Panc1 (cell line): Measurements from ENCODE around the gene SHROOM3. TPM values are rescaled to one million over a fixed set of nuclear protein-coding genes. Genes with fewer than 3 reads are reported as not detected.

Source experiments
- ATAC-seq: fragments of 200-7000 bp; cut with Tn5 transposase; 2 replicates; pipeline ENCODE4 v1.9.1; 2020; ENCODE audit warnings: mild to moderate bottlenecking, moderate library complexity
- BruUV-seq: library from RNA; stranded (reverse); fragments of 400-500 nt; replicated peaks from 2 replicates; lab custom pipeline; 2021; lab: Mats Ljungman, UMichigan
- CTCF ChIA-PET: fragments of 300-600 bp; sonication (Branson Sonifier 250); formaldehyde crosslinking; loops from one replicate; lab custom pipeline; 2022; ENCODE audit warnings: antibody characterized with exemption; lab: Charles Lee
- POLR2A ChIA-PET: fragments of 300-600 bp; sonication (Branson Sonifier 250); formaldehyde crosslinking; loops from one replicate; lab custom pipeline; 2022; ENCODE audit warnings: antibody characterized with exemption; lab: Charles Lee
- DNase-seq: peaks from one replicate; pipeline ENCODE4 v3.0.0-alpha.2; 2010; ENCODE audit warnings: low read depth, low spot score
- H3K27ac ChIP-seq: 2 replicates; pipeline ENCODE4 v1.5.1; 2011; ENCODE audit warnings: mild to moderate bottlenecking, low read length, inconsistent platforms
- H3K27me3 ChIP-seq: fragments of 200-500 bp; sonication (Bioruptor generic); 2 replicates; pipeline ENCODE4 v1.6.0; 2014; ENCODE audit warnings: low read length, inconsistent platforms; ENCODE audit not compliant: control insufficient read depth, insufficient read depth
- H3K36me3 ChIP-seq: fragments of 200-500 bp; sonication (Bioruptor generic); 2 replicates; pipeline ENCODE4 v1.5.1; 2014; ENCODE audit warnings: inconsistent platforms, mild to moderate bottlenecking, low read length, moderate library complexity; ENCODE audit not compliant: control insufficient read depth, insufficient read depth
- H3K4me1 ChIP-seq: 2 replicates; pipeline ENCODE4 v1.5.1; 2011; ENCODE audit warnings: inconsistent platforms, mild to moderate bottlenecking, low read length, moderate library complexity; ENCODE audit not compliant: control insufficient read depth, insufficient read depth
- H3K4me3 ChIP-seq, 2 experiments: 2 replicates each; pipeline ENCODE4 v1.5.1; 2011 to 2012; ENCODE audit warnings: low read depth in 2 of 2, low read length in 2 of 2, mild to moderate bottlenecking in 2 of 2, inconsistent platforms in 1 of 2, moderate library complexity in 1 of 2
- H3K9me3 ChIP-seq: fragments of 200-500 bp; sonication (Bioruptor generic); 2 replicates; pipeline ENCODE4 v1.5.1; 2014; ENCODE audit warnings: low read depth, mild to moderate bottlenecking, inconsistent platforms, low read length, moderate library complexity; ENCODE audit not compliant: control insufficient read depth, insufficient read depth
- POLR2AphosphoS5 ChIP-seq: IDR thresholded peaks from 2 replicates; pipeline ENCODE4 v1.6.1; 2012; ENCODE audit warnings: mild to moderate bottlenecking, low read depth, low read length, moderate library complexity
- SIN3A ChIP-seq: IDR thresholded peaks from 2 replicates; pipeline ENCODE4 v1.6.1; 2012; ENCODE audit warnings: low read depth, mild to moderate bottlenecking, low read length, moderate library complexity, borderline replicate concordance; ENCODE audit not compliant: insufficient read depth
- TCF7L2 ChIP-seq: IDR thresholded peaks from 2 replicates; pipeline ENCODE4 v1.6.1; 2011; ENCODE audit warnings: mild to moderate bottlenecking, low read depth, low read length, inconsistent platforms
- in situ Hi-C: cut with HindIII; loops from 2 replicates; pipeline ENCODE4 v1.10.0; 2016; ENCODE audit warnings: low sequenced_read_pairs, low pct_unique_long_range_greater_than_20kb
- intact Hi-C: fragments of 100-400 bp; cut with micrococcal nuclease; formaldehyde crosslinking; loops from one replicate; pipeline ENCODE4 v1.10.0; 2022; ENCODE audit not compliant: unreplicated experiment
- total RNA-seq: library from RNA; stranded (reverse); gene quantifications from one replicate; pipeline ENCODE4 v1.2.1, GENCODE V29; 2021; ENCODE audit not compliant: unreplicated experiment
- TF ChIP-seq, protein P1 (sequence below): fragments of 450-650 bp; IDR thresholded peaks from 2 replicates; pipeline ENCODE4 v1.5.1; 2017; ENCODE audit warnings: mild to moderate bottlenecking
- TF ChIP-seq, protein P2 (sequence below), 2 experiments: IDR thresholded peaks; 2 replicates each; pipeline ENCODE4 v1.6.1; 2011 to 2012; ENCODE audit warnings: low read depth in 2 of 2, control low read depth in 1 of 2, low read length in 1 of 2, mild to moderate bottlenecking in 1 of 2, moderate library complexity in 1 of 2; ENCODE audit not compliant: insufficient read depth in 1 of 2

The SHROOM3 gene
- total RNA-seq, 1 experiment from 2014 or later: 7.2 TPM

DNA sequence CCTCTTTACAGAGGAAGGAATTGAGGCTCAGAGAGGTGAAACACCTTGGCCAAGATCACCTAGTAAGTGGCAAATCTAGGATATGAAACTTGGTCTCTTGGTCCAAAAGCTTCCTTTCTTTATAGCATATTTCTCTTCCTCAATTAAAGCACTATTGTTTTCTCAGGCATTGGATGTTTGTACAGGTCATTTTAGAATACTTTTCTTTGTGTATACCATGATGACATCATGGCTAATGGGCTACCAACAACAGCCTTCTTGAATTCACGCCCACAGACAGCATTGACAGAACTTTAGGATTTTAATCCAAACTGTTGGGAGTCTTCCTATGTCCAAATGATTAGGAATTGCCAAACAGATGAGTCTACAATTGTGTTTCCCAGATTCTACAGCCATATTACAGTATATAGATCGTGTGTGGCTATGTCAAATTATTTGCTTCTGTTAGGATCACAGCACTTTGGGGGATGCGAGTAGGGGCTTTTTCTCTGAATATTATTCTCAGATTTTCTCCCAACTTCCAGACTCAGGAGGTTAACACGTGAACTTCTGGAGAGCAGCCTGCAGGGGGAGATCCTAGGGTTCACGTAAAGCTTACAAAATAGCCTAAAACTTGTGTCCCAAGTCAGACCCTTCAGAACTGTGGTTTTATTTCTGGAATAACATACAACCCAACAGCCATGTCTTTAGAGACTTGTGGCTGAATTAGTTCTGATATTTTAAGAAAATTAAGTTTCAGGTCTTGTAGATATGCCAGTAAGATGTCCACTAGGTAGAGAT lies 191.8 kb downstream of the SHROOM3 start:
- DNase-seq (no peak), ATAC-seq (no peak)
- intact Hi-C loops (no loop called here), in situ Hi-C loops (no loop called here)
- Histone ChIP-seq H3K27ac (no peak overlapping the region), H3K27me3 (no peaks in the 10 kb centered on the region), H3K36me3 (no peaks in the 10 kb centered on the region), H3K4me1 (no peaks in the 10 kb centered on the region), H3K4me3 (no peak overlapping the region), H3K9me3 (no peaks in the 10 kb centered on the region)
- BruUV-seq: no TSS peak
- TF ChIP-seq SIN3A: no peak
- TF ChIP-seq, protein P1, sequence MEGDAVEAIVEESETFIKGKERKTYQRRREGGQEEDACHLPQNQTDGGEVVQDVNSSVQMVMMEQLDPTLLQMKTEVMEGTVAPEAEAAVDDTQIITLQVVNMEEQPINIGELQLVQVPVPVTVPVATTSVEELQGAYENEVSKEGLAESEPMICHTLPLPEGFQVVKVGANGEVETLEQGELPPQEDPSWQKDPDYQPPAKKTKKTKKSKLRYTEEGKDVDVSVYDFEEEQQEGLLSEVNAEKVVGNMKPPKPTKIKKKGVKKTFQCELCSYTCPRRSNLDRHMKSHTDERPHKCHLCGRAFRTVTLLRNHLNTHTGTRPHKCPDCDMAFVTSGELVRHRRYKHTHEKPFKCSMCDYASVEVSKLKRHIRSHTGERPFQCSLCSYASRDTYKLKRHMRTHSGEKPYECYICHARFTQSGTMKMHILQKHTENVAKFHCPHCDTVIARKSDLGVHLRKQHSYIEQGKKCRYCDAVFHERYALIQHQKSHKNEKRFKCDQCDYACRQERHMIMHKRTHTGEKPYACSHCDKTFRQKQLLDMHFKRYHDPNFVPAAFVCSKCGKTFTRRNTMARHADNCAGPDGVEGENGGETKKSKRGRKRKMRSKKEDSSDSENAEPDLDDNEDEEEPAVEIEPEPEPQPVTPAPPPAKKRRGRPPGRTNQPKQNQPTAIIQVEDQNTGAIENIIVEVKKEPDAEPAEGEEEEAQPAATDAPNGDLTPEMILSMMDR: peak; percentile 26; the same call in 1 of the 2 replicates
- ChIA-PET CTCF (no interaction called here), POLR2A (no interaction called here)

DNA sequence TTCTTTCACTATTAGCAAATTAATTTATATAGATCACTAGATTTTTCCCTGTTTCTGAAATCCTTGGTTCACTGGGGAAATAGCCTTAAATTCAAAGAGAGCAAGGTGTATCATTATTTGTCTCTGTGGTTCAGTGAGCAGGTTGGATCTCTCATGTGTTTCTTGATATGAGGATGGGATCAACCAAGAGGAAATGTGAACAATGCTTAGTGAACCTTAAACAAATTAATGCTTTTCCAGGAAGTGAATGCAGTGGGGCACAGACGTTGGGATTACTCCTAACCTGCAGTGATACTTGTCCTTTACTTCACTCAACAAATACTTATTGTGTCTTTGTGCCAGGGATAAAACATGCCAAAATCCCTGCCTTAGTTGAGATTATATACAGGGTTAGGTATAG lies 193.2 kb downstream of the SHROOM3 start:
- Histone ChIP-seq H3K4me1 (no peaks in the 10 kb centered on the region), H3K27ac (no peak overlapping the region), H3K27me3 (no peaks in the 10 kb centered on the region), H3K36me3 (no peaks in the 10 kb centered on the region), H3K4me3 (no peak overlapping the region), H3K9me3 (no peaks in the 10 kb centered on the region)
- ChIA-PET CTCF (no interaction called here), POLR2A (no interaction called here)
- intact Hi-C loops (no loop called here), in situ Hi-C loops (no loop called here)
- ATAC-seq: no peak
- TF ChIP-seq SIN3A (no peak), TCF7L2 (no peak), POLR2AphosphoS5 (no peak)
- TF ChIP-seq, protein P1: no peak
- TF ChIP-seq, protein P2, sequence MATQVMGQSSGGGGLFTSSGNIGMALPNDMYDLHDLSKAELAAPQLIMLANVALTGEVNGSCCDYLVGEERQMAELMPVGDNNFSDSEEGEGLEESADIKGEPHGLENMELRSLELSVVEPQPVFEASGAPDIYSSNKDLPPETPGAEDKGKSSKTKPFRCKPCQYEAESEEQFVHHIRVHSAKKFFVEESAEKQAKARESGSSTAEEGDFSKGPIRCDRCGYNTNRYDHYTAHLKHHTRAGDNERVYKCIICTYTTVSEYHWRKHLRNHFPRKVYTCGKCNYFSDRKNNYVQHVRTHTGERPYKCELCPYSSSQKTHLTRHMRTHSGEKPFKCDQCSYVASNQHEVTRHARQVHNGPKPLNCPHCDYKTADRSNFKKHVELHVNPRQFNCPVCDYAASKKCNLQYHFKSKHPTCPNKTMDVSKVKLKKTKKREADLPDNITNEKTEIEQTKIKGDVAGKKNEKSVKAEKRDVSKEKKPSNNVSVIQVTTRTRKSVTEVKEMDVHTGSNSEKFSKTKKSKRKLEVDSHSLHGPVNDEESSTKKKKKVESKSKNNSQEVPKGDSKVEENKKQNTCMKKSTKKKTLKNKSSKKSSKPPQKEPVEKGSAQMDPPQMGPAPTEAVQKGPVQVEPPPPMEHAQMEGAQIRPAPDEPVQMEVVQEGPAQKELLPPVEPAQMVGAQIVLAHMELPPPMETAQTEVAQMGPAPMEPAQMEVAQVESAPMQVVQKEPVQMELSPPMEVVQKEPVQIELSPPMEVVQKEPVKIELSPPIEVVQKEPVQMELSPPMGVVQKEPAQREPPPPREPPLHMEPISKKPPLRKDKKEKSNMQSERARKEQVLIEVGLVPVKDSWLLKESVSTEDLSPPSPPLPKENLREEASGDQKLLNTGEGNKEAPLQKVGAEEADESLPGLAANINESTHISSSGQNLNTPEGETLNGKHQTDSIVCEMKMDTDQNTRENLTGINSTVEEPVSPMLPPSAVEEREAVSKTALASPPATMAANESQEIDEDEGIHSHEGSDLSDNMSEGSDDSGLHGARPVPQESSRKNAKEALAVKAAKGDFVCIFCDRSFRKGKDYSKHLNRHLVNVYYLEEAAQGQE (IDR thresholded peaks at IDR 0.05; ENCODE audit: insufficient read depth in 1 of 2, low read depth in 2 of 2, low read length in 1 of 2): no peak
- no peak for DNase-seq
- BruUV-seq: no TSS peak
